ENCODE data around the gene RGS4. TPM values are rescaled to one million over a fixed set of nuclear protein-coding genes. Genes with fewer than 3 reads are reported as not detected.

Gene RGS4
- polyA plus RNA-seq, 1 experiment = 25.8 TPM

DNA sequence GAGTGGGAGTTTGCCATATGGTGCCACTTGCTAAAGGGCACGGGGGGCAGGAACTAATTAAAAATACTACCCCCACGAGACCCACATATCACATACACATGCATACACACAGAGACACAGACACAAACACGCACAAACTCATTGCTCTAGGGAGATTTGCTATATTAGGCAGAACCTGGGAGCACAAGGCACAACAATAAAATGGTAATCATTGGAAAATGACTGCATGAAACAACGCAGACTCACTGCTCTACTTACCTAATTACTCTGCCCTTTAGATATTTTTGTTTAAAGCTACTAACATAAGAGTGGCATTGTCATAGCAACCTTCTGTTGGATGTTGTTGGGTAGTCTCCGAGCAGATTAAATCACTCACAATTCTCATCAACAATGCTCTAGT is 20.3 kb upstream of the RGS4 start:
- Histone ChIP-seq H3K27me3 (ENCODE audit: control insufficient read depth, insufficient read depth, low read length) (no peaks in the 10 kb centered on the region), H3K4me3 (ENCODE audit: low read depth, low read length) (no peak overlapping the region), H3K36me3 (ENCODE audit: control insufficient read depth, insufficient read depth, low read length) (no peaks in the 10 kb centered on the region)
- TF ChIP-seq, protein P1, sequence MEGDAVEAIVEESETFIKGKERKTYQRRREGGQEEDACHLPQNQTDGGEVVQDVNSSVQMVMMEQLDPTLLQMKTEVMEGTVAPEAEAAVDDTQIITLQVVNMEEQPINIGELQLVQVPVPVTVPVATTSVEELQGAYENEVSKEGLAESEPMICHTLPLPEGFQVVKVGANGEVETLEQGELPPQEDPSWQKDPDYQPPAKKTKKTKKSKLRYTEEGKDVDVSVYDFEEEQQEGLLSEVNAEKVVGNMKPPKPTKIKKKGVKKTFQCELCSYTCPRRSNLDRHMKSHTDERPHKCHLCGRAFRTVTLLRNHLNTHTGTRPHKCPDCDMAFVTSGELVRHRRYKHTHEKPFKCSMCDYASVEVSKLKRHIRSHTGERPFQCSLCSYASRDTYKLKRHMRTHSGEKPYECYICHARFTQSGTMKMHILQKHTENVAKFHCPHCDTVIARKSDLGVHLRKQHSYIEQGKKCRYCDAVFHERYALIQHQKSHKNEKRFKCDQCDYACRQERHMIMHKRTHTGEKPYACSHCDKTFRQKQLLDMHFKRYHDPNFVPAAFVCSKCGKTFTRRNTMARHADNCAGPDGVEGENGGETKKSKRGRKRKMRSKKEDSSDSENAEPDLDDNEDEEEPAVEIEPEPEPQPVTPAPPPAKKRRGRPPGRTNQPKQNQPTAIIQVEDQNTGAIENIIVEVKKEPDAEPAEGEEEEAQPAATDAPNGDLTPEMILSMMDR (IDR thresholded peaks at IDR 0.05; ENCODE audit: insufficient read depth, low read depth, low read length) = no peak
- CTCF ChIA-PET = no interaction called here
- POLR2A ChIA-PET = no interaction called here
- no peak for DNase-seq (ENCODE audit: low read depth)

DNA sequence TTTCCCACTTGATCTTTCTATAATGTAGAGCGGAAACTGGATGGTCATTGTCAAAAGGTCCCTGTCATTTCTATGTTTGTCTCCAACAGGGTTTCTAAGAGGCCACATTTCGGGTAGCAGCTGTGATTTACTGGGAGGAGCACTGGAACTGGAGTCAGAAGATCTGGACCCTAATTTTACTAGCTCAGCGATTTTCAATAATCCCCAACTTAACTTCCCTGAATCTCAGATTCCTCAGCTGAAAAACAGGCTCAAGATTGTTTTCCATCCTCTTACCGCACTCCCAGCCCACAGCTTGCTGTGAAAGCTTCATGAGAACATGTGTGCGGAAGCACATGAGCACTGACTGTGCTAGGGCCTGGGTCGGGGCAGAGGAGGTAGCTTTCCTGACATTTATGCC is 19.9 kb upstream of the RGS4 start:
- no peak for DNase-seq (ENCODE audit: low read depth)
- Histone ChIP-seq H3K36me3 (ENCODE audit: control insufficient read depth, insufficient read depth, low read length) (no peaks in the 10 kb centered on the region), H3K27me3 (ENCODE audit: control insufficient read depth, insufficient read depth, low read length) (no peaks in the 10 kb centered on the region), H3K4me3 (ENCODE audit: low read depth, low read length) (no peak overlapping the region)
- TF ChIP-seq, protein P1 (IDR thresholded peaks at IDR 0.05; ENCODE audit: insufficient read depth, low read depth, low read length) = no peak
- CTCF ChIA-PET = interaction anchor here (0.8 kb wide), 1 partner anchor 9 kb away, joined by 3 read pairs; no protein-coding TSS in a partner anchor
- POLR2A ChIA-PET = no interaction called here

DNA sequence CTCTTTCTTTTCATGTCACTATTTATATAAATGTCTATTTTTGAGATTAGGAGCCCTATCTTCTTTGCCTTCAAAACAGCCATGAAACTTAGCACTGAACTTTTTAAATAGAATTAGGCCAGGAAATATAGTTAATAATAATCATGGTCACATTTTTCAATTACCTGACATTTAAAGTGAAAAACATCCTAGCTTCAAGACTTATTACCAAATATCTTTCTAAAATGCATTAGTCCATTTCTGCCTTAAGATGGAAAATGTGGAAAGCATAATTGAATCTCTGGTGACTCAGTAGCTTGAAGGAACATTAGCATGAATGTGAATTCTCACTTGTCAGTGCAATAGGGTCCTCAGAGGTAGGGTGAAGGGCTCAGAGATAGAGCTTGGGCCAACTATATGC is 18.7 kb upstream of the RGS4 start:
- no peak for DNase-seq (ENCODE audit: low read depth)
- TF ChIP-seq, protein P1 (IDR thresholded peaks at IDR 0.05; ENCODE audit: insufficient read depth, low read depth, low read length) = no peak
- Histone ChIP-seq H3K36me3 (ENCODE audit: control insufficient read depth, insufficient read depth, low read length) (no peaks in the 10 kb centered on the region), H3K4me3 (ENCODE audit: low read depth, low read length) (no peak overlapping the region), H3K27me3 (ENCODE audit: control insufficient read depth, insufficient read depth, low read length) (no peaks in the 10 kb centered on the region)
- ChIA-PET POLR2A (no interaction called here), CTCF (no interaction called here)

DNA sequence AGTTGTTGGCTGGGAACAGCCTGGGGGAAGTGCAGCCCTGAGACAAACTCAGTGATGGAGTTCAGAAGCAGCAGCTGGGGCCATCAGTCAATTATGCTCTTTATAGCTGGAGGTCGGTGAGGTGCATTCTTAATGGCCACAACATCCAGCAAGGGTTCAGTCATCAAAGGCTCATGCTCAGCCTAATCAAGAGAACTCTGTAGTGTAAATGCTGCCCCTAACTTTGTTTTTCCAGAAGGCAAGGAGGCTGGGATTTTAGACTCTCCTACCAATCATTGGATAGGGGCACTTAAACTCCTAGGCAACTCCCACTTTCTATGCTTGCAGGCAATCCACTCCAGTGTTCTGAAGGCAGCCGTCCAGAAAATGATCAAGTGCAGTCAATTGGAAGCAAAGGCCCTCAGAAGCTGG is 15.0 kb upstream of the RGS4 start:
- TF ChIP-seq, protein P1 (IDR thresholded peaks at IDR 0.05; ENCODE audit: insufficient read depth, low read depth, low read length) = no peak
- no peak overlapping the region for H3K4me3 ChIP-seq (ENCODE audit: low read depth, low read length)
- no peak for DNase-seq (ENCODE audit: low read depth)
- no peaks in the 10 kb centered on the region for H3K36me3 ChIP-seq (ENCODE audit: control insufficient read depth, insufficient read depth, low read length)
- no peaks in the 10 kb centered on the region for H3K27me3 ChIP-seq (ENCODE audit: control insufficient read depth, insufficient read depth, low read length)
- POLR2A ChIA-PET = no interaction called here
- CTCF ChIA-PET = interaction anchor here (0.7 kb wide), 1 partner anchor 53 kb away, joined by 3 read pairs; no protein-coding TSS in a partner anchor

DNA sequence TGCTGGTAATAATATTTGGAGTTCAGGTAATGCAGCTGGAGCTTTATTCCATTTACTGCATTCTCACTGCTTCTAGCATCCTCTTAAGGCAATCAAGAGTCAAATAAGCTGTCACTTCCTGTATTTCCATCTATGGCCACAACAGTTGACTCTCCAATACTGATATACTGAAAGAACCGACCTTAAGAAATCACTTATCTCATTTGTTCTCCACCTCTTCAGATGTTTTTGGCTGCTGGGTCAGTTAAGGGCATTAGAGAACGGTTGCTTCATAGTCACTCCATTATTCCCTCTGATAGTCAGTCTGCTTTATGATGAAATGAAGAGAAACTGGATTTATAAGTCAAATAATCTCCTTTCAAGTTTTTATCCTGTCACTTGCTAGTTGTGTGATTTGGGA is 14.2 kb upstream of the RGS4 start:
- no peak for DNase-seq (ENCODE audit: low read depth)
- ChIA-PET POLR2A (no interaction called here), CTCF (interaction anchor here (0.8 kb wide), 1 partner anchor 207 kb away, joined by 3 read pairs; no protein-coding TSS in a partner anchor)
- H3K27me3 ChIP-seq (ENCODE audit: control insufficient read depth, insufficient read depth, low read length) = no peaks in the 10 kb centered on the region
- TF ChIP-seq, protein P1 (IDR thresholded peaks at IDR 0.05; ENCODE audit: insufficient read depth, low read depth, low read length) = no peak
- no peak overlapping the region for H3K4me3 ChIP-seq (ENCODE audit: low read depth, low read length)
- H3K36me3 ChIP-seq (ENCODE audit: control insufficient read depth, insufficient read depth, low read length) = no peaks in the 10 kb centered on the region

All from BJ (cell line).